SK-N-SH treated with all-trans-retinoic acid at 6 μM for 48 hours (cell line): ENCODE data around the gene DOCK11.

ENCODE experiments used
- BACH2 ChIP-seq: fragments of 250-450 bp; sonication (Bioruptor Pico); IDR thresholded peaks from 2 replicates; pipeline ENCODE4 v1.9.0; 2021; ENCODE audit warnings: mild to moderate bottlenecking, borderline replicate concordance
- CSDC2 ChIP-seq: fragments of 250-450 bp; sonication (Bioruptor Pico); IDR thresholded peaks from 2 replicates; pipeline ENCODE4 v1.5.0; 2020; ENCODE audit warnings: mild to moderate bottlenecking, moderate library complexity
- GLIS3 ChIP-seq: fragments of 250-450 bp; sonication (Bioruptor Pico); IDR thresholded peaks from 2 replicates; pipeline ENCODE4 v1.5.0; 2020; ENCODE audit warnings: mild to moderate bottlenecking, moderate library complexity
- OSR1 ChIP-seq: fragments of 250-450 bp; sonication (Bioruptor Pico); IDR thresholded peaks from 2 replicates; pipeline ENCODE4 v1.8.0; 2022; ENCODE audit warnings: moderate library complexity, mild to moderate bottlenecking, inconsistent platforms
- PPARA ChIP-seq: fragments of 250-450 bp; sonication (Bioruptor Pico); IDR thresholded peaks from 2 replicates; pipeline ENCODE4 v1.5.0; 2020; ENCODE audit warnings: mild to moderate bottlenecking, borderline replicate concordance
- RARB ChIP-seq: fragments of 250-450 bp; sonication (Bioruptor Pico); IDR thresholded peaks from 2 replicates; pipeline ENCODE4 v1.8.0; 2021; ENCODE audit warnings: mild to moderate bottlenecking, moderate library complexity
- TCF4 ChIP-seq: fragments of 250-450 bp; sonication (Bioruptor Pico); IDR thresholded peaks from 2 replicates; pipeline ENCODE4 v1.8.0; 2021; ENCODE audit warnings: mild to moderate bottlenecking, moderate library complexity, borderline replicate concordance
- ZC3H10 ChIP-seq: fragments of 250-450 bp; sonication (Bioruptor Pico); IDR thresholded peaks from 2 replicates; pipeline ENCODE4 v1.5.1; 2021; ENCODE audit warnings: mild to moderate bottlenecking, moderate library complexity
- ZFP30 ChIP-seq: fragments of 450-650 bp; formaldehyde crosslinking; IDR thresholded peaks from 2 replicates; pipeline ENCODE4 v1.5.0; 2022; ENCODE audit warnings: mild to moderate bottlenecking, moderate library complexity
- ZNF565 ChIP-seq: fragments of 450-650 bp; formaldehyde crosslinking; conservative IDR thresholded peaks from 2 replicates; pipeline ENCODE4 v1.5.0; 2020; ENCODE audit warnings: low read depth, mild to moderate bottlenecking, moderate library complexity
- ZNF70 ChIP-seq: fragments of 450-650 bp; formaldehyde crosslinking; IDR thresholded peaks from 2 replicates; pipeline ENCODE4 v1.5.0; 2020; ENCODE audit warnings: mild to moderate bottlenecking, moderate library complexity
- TF ChIP-seq, protein P1 (sequence below): fragments of 250-450 bp; sonication (Bioruptor Pico); IDR thresholded peaks from 2 replicates; pipeline ENCODE4 v1.5.1; 2020; ENCODE audit warnings: low read depth, mild to moderate bottlenecking, moderate library complexity
- TF ChIP-seq, protein P2 (sequence below): fragments of 250-450 bp; sonication (Bioruptor Pico); IDR thresholded peaks from 2 replicates; pipeline ENCODE4 v1.8.0; 2020; ENCODE audit warnings: mild to moderate bottlenecking, moderate library complexity, borderline replicate concordance

DNA sequence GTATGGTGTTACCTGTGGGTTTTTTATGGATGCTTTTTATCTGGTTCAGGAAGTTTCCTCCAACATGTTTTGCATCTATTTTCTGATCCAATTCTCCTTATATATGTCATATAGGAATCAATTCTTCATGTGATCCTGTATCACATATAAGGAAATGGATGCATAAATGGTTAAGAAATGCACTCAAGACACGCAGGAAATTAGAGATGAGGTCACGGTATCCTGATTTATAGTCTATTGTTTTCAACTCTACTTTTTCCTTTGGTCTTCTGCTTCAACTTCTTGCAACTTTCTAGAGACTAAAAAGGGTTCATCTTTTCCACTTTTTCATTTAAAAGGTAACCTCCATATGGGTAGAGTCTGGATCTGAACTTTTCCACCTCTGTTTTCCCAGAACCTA, 198.2 kb downstream of the DOCK11 start:
- no peak for TF ChIP-seq GLIS3 (CRISPR knock-in tag)
- TF ChIP-seq BACH2: no peak
- TF ChIP-seq, protein P1, sequence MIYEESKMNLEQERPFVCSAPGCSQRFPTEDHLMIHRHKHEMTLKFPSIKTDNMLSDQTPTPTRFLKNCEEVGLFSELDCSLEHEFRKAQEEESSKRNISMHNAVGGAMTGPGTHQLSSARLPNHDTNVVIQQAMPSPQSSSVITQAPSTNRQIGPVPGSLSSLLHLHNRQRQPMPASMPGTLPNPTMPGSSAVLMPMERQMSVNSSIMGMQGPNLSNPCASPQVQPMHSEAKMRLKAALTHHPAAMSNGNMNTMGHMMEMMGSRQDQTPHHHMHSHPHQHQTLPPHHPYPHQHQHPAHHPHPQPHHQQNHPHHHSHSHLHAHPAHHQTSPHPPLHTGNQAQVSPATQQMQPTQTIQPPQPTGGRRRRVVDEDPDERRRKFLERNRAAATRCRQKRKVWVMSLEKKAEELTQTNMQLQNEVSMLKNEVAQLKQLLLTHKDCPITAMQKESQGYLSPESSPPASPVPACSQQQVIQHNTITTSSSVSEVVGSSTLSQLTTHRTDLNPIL (CRISPR knock-in tag): no peak
- TF ChIP-seq, protein P2, sequence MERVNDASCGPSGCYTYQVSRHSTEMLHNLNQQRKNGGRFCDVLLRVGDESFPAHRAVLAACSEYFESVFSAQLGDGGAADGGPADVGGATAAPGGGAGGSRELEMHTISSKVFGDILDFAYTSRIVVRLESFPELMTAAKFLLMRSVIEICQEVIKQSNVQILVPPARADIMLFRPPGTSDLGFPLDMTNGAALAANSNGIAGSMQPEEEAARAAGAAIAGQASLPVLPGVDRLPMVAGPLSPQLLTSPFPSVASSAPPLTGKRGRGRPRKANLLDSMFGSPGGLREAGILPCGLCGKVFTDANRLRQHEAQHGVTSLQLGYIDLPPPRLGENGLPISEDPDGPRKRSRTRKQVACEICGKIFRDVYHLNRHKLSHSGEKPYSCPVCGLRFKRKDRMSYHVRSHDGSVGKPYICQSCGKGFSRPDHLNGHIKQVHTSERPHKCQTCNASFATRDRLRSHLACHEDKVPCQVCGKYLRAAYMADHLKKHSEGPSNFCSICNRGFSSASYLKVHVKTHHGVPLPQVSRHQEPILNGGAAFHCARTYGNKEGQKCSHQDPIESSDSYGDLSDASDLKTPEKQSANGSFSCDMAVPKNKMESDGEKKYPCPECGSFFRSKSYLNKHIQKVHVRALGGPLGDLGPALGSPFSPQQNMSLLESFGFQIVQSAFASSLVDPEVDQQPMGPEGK (CRISPR knock-in tag): no peak
- no peak for TF ChIP-seq ZNF565 (CRISPR knock-in tag)
- no peak for TF ChIP-seq OSR1
- no peak for TF ChIP-seq PPARA (CRISPR knock-in tag)
- TF ChIP-seq RARB (CRISPR knock-in tag): no peak
- no peak for TF ChIP-seq ZNF70
- TF ChIP-seq TCF4 (CRISPR knock-in tag): no peak
- no peak for TF ChIP-seq ZFP30 (CRISPR knock-in tag)
- TF ChIP-seq CSDC2 (CRISPR knock-in tag): no peak
- no peak for TF ChIP-seq ZC3H10
